ENCODE results near the gene SLC9A3.
"Not testable (repeated sequence)": the region's sequence is repeated elsewhere in the genome, so short reads cannot be mapped to it uniquely, and the experiment has no call there.

SLC9A3 gene

DNA sequence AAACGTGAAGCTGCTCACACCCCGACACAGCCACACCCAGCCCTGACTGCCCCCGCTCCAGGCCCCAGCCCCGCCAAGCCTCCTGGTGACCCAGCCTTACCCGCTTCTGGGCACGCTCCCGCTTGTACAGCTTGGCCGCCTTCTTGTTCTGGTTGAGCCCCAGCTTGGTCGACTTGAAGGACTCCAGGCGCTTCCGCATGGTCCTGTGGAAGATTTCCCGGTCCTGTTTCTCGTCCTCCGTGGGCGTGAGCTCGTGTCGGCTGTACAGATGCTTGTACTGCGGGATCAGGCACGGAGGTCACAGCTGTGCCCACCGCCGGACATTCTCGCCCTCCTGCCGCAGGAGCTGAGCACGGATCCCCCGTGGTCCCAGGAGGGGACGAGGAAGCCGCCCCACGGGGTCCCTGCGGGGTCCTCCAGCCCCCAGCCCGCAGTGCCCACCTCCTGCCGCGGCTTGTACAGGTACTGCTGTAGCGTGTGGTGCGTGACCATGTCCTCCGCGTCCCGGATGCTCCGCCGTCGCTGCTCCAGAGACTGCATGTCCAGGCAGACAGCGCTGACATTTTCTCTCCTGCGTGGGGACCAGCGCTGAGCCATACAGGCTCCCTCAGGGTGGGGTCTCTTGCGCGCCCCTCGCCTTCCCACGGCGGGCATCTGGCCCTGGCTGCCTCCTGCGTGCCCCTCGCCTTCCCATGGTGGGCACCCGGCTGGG is 48.0 kb downstream of the SLC9A3 start:
- Histone ChIP-seq H3K9ac (ENCODE audit: low read length) (no peak overlapping the region), H3K4me3 (ENCODE audit: low read length) (no peak overlapping the region), H3K36me3 (ENCODE audit: control insufficient read depth, insufficient read depth, low read length) (no peaks in the 10 kb centered on the region), H3K27me3 (ENCODE audit: control insufficient read depth, insufficient read depth, low read length) (peaks cover 22% of the 10 kb centered on the region), H3K4me1 (ENCODE audit: control insufficient read depth, insufficient read depth, low read length) (no peaks in the 10 kb centered on the region), H3K9me3 (ENCODE audit: control insufficient read depth, low read length) (no peaks in the 10 kb centered on the region)

DNA sequence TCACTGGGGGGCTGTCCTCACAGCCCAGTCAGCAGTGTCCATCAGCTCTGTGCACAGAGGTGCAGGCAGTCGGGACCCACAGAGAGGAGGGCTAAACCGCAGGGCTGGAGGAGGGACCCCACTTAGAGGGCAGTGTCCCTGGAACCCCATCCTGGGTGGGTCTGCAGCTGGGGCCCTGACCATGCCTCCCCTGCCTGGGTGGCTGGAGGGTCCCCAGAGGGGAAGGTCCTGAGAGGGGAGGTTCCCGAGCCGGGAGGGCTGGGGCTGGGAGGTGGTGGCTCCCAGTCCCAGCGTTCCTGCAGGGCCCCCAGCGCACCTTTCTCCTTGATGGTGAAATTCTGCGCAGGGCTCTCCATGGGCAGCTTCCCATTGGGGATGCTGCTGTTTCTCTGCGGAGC is 48.5 kb downstream of the SLC9A3 start:
- Histone ChIP-seq H3K36me3 (ENCODE audit: control insufficient read depth, insufficient read depth, low read length) (no peaks in the 10 kb centered on the region), H3K9me3 (ENCODE audit: control insufficient read depth, low read length) (no peaks in the 10 kb centered on the region), H3K4me1 (ENCODE audit: control insufficient read depth, insufficient read depth, low read length) (no peaks in the 10 kb centered on the region), H3K27me3 (ENCODE audit: control insufficient read depth, insufficient read depth, low read length) (peaks cover 22% of the 10 kb centered on the region), H3K9ac (ENCODE audit: low read length) (no peak overlapping the region), H3K4me3 (ENCODE audit: low read length) (no peak overlapping the region)

DNA sequence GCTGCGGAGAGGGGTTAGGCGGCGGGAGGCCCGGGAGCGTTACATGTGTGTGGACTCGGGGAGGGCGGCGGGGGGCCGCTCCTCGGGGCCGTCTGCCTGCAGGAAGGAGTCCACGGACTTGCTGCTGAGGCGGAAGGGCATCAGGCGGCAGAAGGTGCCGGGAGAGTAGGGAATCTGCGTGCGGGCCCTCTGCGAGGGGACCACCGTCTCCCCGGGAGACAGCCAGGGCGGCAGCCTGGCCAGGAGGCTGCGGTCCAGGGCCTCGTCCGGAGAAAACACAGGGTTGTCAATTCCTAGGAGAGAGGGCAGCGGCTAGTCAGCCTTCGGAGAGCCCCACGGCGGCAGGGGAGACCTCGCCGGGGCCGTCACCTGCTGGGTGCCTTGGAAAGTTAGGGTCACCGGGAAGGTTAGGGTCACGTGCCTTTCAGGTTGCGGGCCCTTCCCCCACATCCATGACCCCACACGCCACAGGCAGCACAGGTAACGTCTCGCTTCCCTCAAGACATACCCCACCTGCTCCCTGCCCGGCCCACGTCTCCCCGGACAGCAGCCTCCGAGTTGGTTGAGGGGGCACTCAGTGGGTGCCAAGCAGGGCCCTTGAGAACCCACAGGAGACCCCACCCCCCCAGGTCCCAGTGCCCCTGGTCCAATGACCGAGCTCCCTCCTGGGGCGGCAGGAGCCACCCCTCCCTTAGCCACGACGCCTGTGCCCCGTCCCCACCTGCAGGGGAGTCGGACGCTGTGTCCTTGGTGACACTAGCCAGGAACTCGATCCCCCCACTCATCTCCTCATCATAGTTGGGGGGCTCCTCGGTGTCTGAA is 49.2 kb downstream of the SLC9A3 start:
- no peaks in the 10 kb centered on the region for H3K4me1 ChIP-seq (ENCODE audit: control insufficient read depth, insufficient read depth, low read length)
- no peaks in the 10 kb centered on the region for H3K9me3 ChIP-seq (ENCODE audit: control insufficient read depth, low read length)
- no peaks in the 10 kb centered on the region for H3K36me3 ChIP-seq (ENCODE audit: control insufficient read depth, insufficient read depth, low read length)
- no peak overlapping the region for H3K9ac ChIP-seq (ENCODE audit: low read length)
- peaks cover 20% of the 10 kb centered on the region for H3K27me3 ChIP-seq (ENCODE audit: control insufficient read depth, insufficient read depth, low read length)
- no peak overlapping the region for H3K4me3 ChIP-seq (ENCODE audit: low read length)

DNA sequence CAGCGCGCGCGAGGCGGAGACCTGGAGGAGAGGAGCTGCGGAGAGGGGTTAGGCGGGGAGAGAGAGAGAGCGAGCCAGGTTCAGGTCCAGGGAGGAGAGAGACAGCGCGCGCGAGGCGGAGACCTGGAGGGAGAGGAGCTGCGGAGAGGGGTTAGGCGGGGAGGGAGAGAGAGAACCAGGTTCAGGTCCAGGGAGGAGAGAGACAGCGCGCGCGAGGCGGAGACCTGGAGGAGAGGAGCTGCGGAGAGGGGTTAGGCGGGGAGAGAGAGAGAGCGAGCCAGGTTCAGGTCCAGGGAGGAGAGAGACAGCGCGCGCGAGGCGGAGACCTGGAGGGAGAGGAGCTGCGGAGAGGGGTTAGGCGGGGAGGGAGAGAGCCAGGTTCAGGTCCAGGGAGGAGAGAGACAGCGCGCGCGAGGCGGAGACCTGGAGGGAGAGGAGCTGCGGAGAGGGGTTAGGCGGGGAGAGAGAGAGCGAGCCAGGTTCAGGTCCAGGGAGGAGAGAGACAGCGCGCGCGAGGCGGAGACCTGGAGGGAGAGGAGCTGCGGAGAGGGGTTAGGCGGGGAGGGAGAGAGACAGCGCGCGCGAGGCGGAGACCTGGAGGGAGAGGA is 49.9 kb downstream of the SLC9A3 start:
- not testable (repeated sequence) for H3K4me1 ChIP-seq (ENCODE audit: control insufficient read depth, insufficient read depth, low read length); H3K4me3 ChIP-seq (ENCODE audit: low read length); H3K9me3 ChIP-seq (ENCODE audit: control insufficient read depth, low read length); H3K9ac ChIP-seq (ENCODE audit: low read length); H3K36me3 ChIP-seq (ENCODE audit: control insufficient read depth, insufficient read depth, low read length)
- H3K27me3 ChIP-seq (ENCODE audit: control insufficient read depth, insufficient read depth, low read length), result peaks cover 17% of the 10 kb centered on the region

DNA sequence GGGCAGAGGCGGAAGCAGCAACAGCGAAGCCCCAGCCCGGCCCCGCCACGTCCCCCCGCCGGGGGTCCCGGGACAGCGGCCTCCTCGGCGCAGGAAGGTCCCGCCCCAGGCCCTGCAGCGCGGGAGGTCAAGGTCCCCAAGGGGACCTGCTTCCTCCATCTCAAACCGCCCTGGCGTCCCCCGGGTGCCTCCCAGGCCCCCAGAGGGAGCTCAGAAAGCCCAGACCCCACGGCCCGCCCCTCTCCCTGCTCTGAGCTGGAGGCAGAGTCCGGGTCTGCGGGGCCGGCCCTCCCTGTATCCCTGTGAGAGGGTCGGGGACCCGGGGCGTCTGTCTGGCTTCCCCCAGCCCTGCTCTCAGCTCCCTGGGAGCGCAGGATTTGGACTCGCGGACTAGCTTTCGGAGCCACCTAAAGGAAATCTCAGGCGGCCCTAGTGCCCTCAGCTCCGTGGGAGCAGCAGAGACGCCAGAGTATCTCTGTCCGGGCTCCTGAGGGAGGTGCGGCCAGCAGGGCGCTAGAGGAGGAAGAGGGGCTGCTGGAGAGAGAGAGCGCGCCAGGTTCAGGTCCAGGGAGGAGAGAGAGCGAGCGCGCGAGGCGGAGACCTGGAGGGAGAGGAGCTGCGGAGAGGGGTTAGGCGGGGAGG is 50.6 kb downstream of the SLC9A3 start:
- Histone ChIP-seq H3K9ac (ENCODE audit: low read length) (no peak overlapping the region), H3K4me1 (ENCODE audit: control insufficient read depth, insufficient read depth, low read length) (no peaks in the 10 kb centered on the region), H3K27me3 (ENCODE audit: control insufficient read depth, insufficient read depth, low read length) (peaks cover 17% of the 10 kb centered on the region), H3K4me3 (ENCODE audit: low read length) (no peak overlapping the region), H3K9me3 (ENCODE audit: control insufficient read depth, low read length) (no peaks in the 10 kb centered on the region), H3K36me3 (ENCODE audit: control insufficient read depth, insufficient read depth, low read length) (no peaks in the 10 kb centered on the region)

DNA sequence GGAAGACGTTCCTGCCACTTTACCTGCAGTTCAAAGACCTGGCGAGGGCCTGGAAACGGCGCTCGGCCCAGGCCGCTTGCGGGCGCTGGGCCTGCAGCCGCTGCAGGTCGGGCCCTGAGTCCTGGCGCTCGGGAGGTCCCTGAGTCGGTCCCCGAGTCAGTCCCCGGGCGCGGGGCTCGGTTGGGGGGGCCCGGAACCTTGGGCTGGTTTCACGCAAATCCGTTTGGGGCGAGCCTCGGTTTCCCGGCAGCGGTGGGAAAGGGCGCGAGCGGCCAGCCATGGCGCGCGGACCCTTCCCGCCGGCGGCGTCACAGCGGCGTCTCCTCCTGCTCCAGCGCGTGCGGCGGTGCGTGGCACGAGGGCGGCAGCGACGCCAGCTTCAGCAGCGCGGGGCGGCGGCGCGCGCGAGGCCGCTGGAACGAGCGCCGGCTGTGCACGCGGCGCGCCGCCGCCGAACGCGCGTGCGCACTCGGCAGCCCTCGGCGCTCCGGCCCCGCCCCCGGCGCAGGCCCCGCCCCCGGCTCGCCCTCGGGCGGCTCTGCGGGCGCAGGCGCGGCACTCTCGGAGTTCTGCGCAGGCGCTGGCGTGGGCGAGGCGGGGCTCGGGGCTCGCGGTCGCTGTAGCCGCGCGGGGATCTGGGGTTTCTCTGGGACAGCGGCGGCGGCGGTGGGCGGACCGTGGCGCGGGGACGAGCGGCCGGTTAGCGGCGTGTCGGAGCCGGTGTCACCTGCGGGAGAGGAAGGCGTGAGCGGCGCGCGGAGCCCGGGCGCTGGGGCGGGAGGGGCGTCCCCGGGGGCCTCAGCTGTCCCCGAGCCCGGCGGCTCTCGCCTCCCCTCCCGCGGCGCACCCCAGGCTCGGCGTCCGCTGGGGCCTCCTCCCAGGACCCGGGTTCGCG is 51.3 kb downstream of the SLC9A3 start:
- Histone ChIP-seq H3K9ac (ENCODE audit: low read length) (no peak overlapping the region), H3K4me1 (ENCODE audit: control insufficient read depth, insufficient read depth, low read length) (no peaks in the 10 kb centered on the region), H3K27me3 (ENCODE audit: control insufficient read depth, insufficient read depth, low read length) (peaks cover 17% of the 10 kb centered on the region), H3K36me3 (ENCODE audit: control insufficient read depth, insufficient read depth, low read length) (no peaks in the 10 kb centered on the region), H3K4me3 (ENCODE audit: low read length) (no peak overlapping the region), H3K9me3 (ENCODE audit: control insufficient read depth, low read length) (no peaks in the 10 kb centered on the region)

DNA sequence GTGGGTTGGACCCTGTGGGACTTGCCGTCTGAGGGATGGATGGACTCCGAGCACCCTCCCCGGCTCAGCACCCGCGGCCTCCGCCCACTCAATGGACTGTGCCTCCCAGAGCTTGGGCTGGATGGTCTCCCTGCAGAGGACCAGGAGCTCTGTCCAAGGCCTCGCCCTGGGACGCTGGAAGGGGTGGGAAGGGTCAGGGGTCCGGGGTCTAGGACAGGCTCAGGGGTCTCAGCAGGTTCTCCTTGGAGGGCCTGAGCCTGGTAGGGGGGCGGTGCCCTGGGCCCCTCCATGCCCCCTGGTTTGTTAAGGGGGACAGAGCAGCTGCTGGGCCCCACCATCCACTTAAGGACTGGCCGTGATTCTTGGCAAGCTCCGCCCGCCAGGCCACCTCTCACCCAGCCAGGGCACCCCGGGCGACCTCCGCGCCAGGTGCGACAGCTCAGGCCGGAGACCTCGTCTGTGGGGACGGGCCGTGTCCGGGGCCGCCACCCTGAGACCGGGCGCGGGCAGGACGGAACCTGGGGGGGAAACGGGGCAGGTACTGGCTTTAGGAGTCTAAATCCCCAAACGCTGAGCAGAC is 52.1 kb downstream of the SLC9A3 start:
- no peak overlapping the region for H3K9ac ChIP-seq (ENCODE audit: low read length)
- peaks cover 17% of the 10 kb centered on the region for H3K27me3 ChIP-seq (ENCODE audit: control insufficient read depth, insufficient read depth, low read length)
- no peaks in the 10 kb centered on the region for H3K9me3 ChIP-seq (ENCODE audit: control insufficient read depth, low read length)
- no peaks in the 10 kb centered on the region for H3K36me3 ChIP-seq (ENCODE audit: control insufficient read depth, insufficient read depth, low read length)
- no peaks in the 10 kb centered on the region for H3K4me1 ChIP-seq (ENCODE audit: control insufficient read depth, insufficient read depth, low read length)
- H3K4me3 ChIP-seq (ENCODE audit: low read length), result no peak overlapping the region

DNA sequence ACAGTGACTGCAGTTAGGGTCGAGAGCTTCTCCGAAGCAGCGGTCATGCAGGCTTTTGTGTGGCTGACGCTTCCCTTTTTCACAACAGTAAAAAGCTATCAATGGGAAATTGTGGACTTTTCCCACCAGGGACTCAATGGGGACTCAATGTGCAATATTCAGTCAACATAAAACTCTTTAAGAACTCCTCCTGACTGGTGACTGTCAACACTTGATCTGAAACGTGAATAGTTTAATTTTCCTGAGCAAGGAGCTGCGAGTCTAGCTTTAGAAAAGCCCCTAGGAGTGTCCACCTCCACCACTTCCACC is 52.5 kb downstream of the SLC9A3 start:
- Histone ChIP-seq H3K36me3 (ENCODE audit: control insufficient read depth, insufficient read depth, low read length) (no peaks in the 10 kb centered on the region), H3K27me3 (ENCODE audit: control insufficient read depth, insufficient read depth, low read length) (peaks cover 17% of the 10 kb centered on the region), H3K9me3 (ENCODE audit: control insufficient read depth, low read length) (no peaks in the 10 kb centered on the region), H3K9ac (ENCODE audit: low read length) (no peak overlapping the region), H3K4me1 (ENCODE audit: control insufficient read depth, insufficient read depth, low read length) (no peaks in the 10 kb centered on the region), H3K4me3 (ENCODE audit: low read length) (no peak overlapping the region)

DNA sequence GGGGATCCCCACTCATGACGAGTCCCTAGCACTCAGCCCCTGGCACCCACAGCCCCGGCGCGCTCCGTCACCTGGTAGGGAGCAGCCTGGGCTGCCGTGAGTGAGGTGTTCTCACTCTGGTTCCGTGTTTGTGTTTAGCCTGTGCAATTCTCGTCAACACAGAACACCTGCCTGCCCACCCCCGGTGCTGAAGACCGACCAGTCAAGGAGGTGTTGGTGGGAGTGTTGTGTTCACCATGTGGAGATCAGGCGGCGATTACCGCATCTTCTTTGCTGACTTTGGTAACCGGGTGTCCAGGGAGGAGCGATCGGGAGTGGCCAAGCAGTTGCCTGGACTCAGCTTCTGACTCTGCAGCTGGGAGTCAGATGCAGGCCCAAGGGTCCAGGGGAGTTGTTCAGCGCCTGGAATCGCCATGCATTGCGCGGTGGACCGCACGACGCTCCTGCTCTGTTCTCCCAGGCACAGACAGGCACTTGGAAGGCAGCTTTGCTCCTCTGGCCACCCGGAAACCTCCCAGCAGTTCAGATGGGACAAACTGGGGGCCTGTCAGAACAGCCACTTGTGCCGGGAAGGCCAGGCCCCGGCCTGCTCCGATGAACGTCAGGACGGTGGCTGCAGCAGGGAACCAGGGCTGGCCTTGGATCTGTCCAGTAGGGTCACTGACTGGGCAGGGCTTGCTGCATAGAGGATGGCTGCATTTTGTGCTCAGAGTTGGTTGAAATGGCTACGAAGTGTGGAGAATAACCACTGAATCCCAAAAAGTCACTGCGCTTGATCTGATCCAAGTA is 53.1 kb downstream of the SLC9A3 start:
- Histone ChIP-seq H3K9me3 (ENCODE audit: control insufficient read depth, low read length) (no peaks in the 10 kb centered on the region), H3K4me3 (ENCODE audit: low read length) (no peak overlapping the region), H3K36me3 (ENCODE audit: control insufficient read depth, insufficient read depth, low read length) (no peaks in the 10 kb centered on the region)

DNA sequence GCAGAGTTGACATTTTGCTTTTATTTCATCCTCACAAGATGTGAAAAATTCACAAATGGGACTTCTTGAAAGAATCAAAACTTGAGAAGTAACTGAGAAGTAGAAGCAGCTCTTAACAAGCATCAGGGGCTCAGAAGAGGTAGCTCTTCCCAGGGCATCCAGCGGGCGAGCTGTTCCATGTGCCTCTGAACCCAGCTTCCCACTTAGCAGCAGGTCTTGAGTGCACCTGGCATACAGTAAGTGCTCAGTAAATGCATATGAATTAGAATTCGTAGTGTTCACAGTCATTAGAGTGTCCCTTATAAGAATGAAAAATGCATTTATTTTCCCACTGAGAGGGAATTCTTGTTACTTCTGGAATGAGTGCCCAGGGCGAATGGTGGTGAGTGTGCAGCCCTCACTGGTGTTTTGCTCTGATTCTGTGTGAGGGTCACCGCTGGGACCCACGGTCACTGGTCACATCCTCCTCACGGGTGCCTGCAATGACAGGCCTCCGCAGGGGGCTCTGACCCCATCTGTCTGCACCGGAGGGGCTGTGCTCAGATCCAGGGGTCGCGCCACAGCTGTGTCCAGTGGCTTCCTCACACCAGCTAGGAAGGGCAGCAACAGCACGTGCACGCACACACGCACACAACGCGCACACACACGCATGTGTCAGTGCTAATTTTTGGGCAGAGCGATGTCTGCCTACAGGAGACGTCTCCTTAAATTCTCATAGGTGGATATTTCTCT is 54.3 kb downstream of the SLC9A3 start:
- peaks cover 1% of the 10 kb centered on the region for H3K27me3 ChIP-seq (ENCODE audit: control insufficient read depth, insufficient read depth, low read length)
- H3K9ac ChIP-seq (ENCODE audit: low read length), result no peak overlapping the region
- no peaks in the 10 kb centered on the region for H3K36me3 ChIP-seq (ENCODE audit: control insufficient read depth, insufficient read depth, low read length)
- H3K4me3 ChIP-seq (ENCODE audit: low read length), result no peak overlapping the region
- no peaks in the 10 kb centered on the region for H3K4me1 ChIP-seq (ENCODE audit: control insufficient read depth, insufficient read depth, low read length)
- no peaks in the 10 kb centered on the region for H3K9me3 ChIP-seq (ENCODE audit: control insufficient read depth, low read length)

More for the DNA sequence above, 53.1 kb downstream of the SLC9A3 start:
- Histone ChIP-seq H3K4me1 (ENCODE audit: control insufficient read depth, insufficient read depth, low read length) (no peaks in the 10 kb centered on the region), H3K9ac (ENCODE audit: low read length) (no peak overlapping the region), H3K27me3 (ENCODE audit: control insufficient read depth, insufficient read depth, low read length) (peaks cover 12% of the 10 kb centered on the region)
